Kidney tubule cell (primary cell): ENCODE data around the gene CKAP2.
"Not testable (repeated sequence)": the region's sequence is repeated elsewhere in the genome, so short reads cannot be mapped to it uniquely, and the experiment has no call there.

Source experiments
- DNase-seq: peaks from one replicate; pipeline ENCODE4 v3.0.0-alpha.2; 2018; ENCODE audit warnings: low spot score

Gene CKAP2

DNA sequence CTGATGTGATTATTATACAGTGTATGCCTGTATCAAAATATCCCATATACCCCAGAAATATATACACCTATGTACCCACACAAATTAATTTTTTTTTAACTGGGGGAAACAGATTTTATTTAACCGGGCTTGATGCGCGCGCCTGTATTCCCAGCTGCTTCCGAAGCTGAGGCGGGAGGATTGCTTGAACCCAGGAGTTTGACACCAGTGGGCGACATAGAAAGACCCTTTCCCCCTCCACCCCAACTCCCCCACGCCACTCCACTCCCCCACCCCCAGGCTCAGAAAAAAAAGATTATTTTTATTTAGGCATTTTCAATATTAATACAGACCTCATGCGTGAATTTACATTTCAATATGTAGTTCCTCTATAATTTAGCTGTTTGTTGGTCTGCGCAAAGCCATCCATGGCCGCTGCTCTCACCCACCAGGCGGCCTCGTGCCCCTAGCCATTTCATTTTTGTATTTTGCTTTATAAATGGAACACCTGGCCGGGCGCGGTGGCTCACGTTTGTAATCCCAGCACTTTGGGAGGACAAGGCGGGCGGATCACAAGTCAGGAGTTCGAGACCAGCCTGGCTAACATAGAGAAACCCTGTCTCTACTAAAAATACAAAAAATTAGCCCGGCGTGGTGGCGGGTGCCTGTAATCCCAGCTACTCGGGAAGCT, 4.0 kb upstream of the CKAP2 start:
- DNase-seq = no peak

DNA sequence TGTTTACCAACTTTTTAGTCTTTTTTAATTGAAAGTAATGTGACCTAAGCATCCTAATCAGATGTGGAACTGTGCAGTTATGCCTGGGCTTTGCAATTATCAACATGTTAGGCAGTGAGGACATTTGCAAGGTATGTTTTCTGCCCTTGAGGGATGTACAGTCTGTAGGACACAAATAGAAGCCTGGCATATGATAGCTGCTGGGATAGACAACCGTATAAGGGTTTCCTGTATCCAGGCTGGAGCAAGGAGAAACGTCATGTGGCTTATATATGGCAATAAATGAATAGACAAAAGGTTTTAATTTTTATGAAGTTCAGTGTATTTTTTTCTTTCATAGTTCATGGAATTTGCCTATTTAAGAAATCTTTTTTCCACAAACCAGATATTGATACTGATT, 2.8 kb upstream of the CKAP2 start:
- no peak for DNase-seq

DNA sequence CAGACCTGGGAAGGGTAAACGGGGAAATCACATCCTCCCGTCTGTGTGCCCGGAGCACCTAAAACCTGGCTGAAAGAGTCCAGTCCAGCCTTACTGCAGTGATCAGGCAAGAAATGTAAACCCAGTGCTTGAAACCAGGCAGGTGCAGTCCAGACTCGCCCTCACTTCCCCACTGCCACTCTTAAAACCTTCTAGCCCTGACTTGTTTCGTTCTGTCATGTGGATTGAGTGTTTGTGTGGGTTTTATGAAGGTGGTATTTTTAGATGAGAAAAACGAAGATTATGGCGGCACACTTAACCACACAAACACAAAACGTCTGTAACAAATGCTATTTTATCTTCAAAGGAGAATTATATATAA, 839 bp upstream of the CKAP2 start:
- DNase-seq = peak; percentile 31

DNA sequence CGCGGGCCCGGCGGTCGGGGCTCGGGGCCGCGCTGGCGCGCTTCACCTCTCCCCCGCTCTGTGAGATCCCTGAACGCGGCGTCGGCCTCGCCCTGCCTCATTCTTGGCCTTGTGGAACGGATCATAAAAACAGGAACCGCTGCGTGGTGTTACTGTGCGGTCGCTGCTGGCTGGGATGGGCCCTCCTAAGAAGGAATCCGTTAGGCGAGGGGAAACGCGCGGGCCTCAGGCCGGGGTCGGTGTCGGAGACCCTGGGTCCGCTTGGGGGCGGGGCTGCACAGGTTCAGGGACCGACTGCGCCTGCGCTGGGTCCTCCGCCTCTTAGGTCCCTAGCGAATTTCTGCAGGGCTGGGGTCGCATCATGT, 381 bp downstream of the CKAP2 start:
- peak; percentile 71 for DNase-seq

DNA sequence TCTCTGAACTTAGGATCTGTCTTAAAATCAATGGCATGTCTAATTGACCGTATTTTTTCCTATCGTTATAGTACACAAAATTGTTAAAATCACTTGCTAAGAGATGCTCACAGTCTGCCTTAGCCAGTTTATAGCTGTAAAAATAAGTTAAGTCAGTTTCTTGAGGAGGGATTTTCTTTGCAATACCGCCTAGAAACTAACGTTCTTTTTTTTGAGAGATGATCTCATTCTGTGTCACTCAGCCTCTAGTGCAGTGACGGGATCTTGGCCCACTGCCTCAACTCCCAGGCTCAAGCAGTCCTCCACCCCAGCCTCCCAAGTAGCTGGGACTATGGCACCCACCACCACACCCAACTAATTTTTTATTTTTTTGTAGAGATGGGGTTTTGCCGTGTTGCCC, 4.4 kb downstream of the CKAP2 start:
- DNase-seq = peak; percentile 50

DNA sequence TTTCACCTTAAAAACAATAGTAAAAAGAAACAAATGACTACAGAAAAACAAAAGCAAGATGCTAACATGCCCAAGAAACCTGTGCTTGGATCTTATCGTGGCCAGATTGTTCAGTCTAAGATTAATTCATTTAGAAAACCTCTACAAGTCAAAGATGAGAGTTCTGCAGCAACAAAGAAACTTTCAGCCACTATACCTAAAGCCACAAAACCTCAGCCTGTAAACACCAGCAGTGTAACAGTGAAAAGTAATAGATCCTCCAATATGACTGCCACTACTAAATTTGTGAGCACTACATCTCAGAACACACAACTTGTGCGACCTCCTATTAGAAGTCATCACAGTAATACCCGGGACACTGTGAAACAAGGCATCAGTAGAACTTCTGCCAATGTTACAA, 6.0 kb downstream of the CKAP2 start:
- no peak for DNase-seq

DNA sequence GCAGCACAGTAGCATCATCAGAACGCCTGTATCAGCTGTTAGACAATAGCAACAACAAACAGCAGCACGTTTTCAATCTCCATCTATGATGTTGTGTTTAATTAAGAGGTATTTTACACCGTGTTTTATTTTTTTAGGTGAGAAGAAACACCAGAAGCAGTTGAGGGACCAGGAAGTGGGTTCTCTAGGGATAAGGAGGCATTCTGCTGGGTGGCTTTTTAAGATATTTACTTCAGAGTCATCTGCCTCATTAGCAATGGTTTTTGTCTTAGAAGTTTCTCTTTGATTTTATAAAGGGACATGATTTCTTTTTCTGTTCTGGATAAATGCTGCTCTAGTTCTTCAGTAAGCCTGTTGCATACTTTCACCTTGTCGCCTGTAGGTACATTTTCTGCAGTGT, 8.2 kb downstream of the CKAP2 start:
- DNase-seq = no peak

DNA sequence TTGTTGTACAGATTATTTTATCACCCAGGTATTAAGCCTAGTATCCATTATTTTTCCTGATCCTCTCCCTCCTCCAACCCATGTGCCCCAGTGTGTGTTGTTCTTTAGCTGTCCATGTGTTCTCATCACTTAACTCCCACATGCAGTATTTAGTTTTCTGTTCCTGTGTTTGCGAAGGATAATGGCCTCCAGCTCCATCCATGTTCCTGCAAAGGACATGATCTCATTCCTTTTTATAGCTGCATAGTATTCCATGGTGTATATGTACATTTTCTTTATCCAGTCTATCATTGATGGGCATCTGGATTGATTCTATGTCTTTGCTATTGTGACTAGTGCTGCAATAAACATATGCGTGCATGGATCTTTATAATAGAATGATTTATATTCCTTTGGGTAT, 13.2 kb downstream of the CKAP2 start:
- DNase-seq = not testable (repeated sequence)

DNA sequence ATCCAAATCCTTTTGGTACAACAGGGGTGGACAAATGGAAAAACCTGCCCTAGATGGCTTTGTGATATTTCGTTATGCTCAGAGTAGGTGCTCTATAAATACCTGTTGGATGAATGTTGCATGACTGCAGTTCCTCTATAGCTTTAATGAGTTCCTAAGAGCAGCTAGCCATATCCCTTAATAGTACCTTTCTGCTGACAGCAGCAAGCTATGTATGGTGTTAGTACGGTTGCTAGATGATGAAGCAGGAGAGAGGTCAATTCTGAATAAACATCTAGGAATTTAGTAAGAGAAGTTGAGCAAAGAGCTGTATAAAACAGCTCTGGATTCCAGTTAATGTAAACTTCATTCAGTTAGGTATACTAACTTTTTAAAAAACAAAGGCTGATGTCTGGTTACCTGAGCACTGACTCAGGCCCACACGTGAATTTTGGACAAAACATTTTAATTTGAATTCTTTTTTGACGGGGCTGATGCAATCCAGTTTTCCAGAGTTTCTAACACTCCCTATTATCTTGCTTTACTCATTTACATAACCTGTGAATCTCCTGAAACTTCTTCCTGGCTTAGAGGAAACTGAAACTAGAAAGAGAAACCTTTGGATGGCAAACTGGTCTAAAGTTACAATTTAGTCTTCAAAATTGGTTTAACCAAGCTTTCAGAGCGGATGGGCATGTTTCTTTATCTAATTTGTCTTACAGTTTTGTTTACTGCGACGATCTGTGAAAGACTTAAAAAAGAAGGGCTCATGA, 25.6 kb downstream of the CKAP2 start:
- peak; percentile 20 for DNase-seq

DNA sequence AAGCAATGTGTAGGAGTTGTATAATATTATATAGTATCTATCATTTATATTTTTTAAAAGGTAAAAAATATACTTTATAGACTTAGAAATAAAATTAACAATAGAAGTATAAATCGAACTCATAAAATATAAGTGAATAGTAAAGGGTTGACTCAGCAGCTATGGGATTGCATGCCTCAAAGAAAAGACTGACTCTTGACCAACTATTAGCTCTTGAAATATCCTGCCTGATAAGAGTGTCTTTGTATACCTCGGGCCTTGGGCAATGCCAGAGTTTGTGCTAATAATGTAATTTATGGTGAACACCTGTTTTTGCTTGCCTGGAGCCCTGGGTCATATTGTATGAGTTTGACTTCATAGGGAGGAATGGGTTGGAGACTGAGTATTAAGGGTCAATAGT, 31.8 kb downstream of the CKAP2 start:
- not testable (repeated sequence) for DNase-seq

DNA sequence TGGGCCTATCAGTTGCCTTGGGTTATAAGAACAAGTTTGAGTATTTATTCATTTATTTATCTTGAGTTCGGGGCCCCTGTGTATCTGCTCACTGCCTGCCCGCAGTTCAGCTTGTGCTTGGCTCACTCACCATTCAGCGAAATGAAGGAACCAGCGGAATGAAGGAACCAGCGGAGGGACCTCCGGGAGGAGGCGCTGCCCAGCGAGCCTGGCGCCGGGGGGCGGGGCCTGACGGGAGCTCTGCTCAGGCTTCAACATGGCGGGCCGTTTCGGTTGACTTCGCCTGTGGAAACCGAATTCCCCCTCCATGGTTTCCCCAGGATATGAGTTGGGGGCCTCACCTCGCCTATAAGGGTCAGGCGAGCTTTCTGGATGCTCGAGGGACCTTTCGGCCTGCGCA, 33.5 kb downstream of the CKAP2 start:
- not testable (repeated sequence) for DNase-seq

DNA sequence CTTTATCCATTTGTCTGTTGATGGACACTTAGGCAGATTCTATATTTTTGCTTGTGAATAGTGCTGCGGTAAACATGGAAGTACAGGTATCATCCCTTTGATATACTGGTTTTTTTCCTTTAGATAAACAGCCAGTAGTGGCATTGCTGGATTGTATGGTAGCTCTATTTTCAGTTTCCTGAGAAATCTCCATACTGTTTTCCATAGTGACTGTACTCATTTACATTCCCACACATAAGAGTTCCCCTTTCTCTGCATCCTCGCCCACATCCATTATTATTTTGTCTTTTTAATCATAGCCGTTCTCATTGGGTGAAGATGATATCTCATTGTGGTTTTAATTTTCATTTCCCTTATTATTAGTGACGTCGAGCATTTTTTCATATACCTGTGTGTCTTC, 35.7 kb downstream of the CKAP2 start:
- DNase-seq = not testable (repeated sequence)

DNA sequence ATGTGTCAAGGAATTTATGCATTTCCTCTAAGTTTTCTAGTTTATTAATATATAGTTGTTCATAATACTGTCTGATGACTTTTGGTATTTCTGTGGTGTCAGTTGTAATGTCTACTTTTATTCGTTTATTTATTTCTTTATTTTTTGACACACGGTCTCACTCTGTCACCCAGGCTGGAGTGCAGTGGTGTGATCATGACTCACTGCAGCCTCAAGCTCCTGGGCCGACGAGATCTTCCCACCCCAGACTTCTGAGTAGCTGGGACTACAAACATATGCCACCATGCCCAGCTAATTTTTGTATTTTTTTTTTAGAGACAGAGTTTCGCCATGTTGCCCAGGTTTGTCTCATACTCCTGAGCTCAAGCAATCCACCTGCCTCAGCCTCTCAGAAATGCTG, 39.0 kb downstream of the CKAP2 start:
- DNase-seq = not testable (repeated sequence)

DNA sequence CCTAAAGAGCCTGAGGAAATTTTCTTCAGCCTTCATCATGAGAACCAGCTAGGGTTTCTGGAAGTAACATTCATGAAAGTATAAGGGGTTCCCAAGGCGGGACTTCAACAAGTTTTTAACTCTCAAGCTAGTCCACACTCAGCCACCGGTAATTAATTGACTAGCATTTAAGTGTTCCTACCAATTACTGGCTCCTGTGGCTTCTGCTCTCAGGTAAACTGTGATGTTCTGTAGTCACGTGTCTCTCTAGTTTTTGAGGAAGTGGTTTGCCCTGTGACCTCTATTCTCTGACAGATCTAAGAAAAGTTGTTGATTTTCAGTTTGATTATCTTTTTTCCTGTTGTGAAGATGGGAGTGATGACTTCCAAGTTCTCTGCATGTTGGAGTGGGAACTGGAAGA, 42.7 kb downstream of the CKAP2 start:
- DNase-seq = not testable (repeated sequence)

DNA sequence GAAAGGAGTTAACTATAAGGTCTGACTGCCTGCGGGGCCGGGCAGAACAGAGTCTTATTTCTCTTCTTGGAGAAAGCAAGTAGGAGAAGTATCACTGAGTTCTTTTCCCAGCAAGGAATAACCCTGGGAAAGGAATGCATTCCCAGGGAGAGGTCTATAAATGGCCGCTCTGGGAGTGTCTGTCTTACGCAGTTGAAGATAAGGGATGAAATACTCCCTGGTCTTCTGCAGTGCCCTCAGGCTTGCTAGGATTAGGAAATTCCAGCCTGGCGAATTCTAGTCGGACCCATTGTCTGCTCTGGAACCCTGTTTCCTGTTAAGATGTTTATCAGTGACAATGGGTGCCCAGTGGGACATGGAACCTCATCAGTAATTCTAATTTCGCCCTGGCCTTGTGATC, 47.0 kb downstream of the CKAP2 start:
- DNase-seq = not testable (repeated sequence)

DNA sequence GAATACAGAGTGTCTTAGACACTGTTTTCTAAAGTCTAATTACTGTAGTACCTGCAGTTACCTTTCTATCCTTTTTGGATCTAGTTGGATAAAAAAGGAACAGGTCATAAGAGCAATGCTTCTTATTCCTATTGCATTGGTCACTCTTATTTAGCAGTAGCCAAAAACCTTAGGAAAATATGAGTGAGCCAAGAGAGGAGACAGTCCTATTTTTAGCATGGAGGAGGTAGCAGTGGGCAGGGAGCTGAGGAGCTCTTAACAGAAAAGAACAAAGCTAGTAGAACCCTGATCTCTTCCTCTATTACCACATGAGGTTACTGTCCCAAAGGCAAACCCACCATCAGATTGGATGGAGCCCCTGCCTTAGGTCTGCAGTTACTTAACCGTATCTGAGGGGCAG, 50.6 kb downstream of the CKAP2 start:
- not testable (repeated sequence) for DNase-seq

DNA sequence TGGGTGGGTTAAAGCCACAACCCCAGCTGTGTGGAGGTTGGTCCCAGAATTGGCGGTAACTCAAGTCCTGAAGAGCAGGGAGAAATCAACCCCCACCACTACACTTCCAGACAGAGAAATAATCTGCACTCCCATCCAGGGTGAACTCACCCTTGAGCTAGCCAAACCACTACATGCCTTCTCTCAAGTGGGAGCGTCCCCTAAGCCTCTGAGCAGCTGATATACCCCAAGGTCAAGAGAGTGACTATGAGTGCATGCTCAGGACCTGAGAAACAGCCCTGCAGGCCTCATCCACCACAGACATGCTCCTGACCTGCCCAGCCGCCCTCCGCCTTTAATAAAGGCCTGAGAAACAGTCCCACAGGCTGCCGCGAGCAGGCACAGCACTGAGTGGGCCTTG, 54.3 kb downstream of the CKAP2 start:
- DNase-seq = not testable (repeated sequence)

DNA sequence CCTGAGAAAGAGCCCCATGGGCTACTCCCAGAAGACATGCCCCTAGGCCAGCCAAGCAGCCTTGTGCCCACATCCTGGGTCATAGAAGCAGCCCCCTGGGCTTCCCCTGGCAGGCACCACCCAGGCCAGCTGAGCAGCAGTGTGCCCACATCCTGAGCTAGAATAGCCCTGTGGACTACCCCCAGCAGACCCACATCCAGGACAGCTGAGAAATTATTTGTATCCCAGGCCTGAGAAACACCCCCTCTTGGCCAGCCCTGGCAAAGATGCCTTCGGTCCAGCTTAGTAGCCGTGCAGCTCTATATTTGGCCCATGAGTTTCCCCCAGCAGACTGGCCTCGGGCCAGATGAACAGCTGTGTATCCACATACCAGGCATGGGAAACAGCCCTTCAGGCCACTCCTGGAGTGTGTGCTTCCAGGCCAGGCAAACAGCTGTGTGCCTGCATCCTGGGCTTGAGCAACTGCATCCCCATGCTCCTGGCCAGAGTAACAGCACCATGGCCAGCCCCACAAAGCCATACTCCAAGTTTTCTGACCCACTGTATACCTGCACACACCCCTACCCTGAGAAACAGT, 55.0 kb downstream of the CKAP2 start:
- not testable (repeated sequence) for DNase-seq

DNA sequence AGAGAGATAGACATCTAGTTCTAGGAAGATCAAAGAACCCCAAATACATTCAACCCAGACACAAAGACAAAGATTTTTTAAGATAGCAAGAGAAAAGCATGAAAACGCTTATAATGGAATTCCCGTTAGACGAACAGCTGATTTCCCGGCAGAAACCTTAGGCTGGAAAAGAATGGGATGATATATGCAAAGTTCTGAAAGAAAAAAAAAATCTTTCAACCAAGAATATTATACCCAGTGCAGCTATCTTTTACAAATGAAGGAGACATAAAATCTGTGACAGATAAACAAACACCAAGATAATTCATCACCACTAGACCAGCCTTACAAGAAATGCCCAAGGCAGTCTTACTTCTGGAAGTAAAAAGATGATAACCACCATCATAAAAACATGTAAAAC, 56.3 kb downstream of the CKAP2 start:
- peak; percentile 0 for DNase-seq

DNA sequence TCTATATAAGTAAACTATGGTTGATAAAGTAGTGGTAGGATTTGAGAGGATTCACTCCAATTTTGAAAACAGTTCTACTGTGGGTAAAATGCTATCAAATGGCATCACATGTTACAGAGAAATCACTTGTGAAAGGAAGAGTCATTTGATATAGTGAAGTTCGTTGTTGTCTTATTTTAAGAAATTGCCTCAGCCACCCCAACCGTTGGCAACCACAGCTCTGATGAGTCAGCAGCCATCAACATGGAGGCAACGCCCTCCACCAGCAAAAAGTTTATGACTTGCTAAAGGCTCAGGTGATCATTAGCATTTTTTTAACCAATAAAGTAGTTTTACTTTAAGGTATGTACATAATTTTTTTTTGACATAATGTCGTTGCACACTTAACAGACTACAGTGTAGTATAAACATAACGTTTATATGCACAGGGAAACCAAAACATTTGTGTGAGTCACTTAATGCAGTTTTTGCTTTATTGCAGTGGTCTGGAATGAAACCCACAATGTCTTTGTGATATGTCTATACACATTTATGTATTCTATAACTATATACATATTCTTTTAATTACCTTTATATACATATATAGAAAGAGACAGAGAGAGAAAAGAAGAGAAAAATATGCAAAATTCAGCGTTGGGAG, 58.8 kb downstream of the CKAP2 start:
- peak; percentile 13 for DNase-seq

DNA sequence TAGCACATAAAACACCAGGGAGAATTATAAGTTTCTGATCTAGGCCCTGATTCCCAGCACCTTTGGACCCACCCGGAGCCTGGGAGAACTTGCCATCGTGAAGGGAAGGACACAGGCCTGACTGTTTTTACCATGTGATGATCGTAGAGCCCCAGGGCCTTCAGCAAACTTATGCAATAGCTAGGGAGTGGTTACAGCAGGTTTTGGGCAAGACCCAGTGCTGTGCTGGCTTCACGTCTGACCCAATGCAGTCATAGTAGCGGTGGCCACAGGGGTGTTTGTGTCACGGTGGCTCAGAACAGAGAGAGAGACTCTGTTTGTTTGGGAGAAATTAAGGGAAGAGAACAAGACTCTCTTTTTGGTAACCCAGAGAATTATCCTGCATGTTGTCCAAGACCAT, 68.0 kb downstream of the CKAP2 start:
- DNase-seq = not testable (repeated sequence)
